DMS 273 (cell line): ENCODE data around the gene SCYGR3.

Experiments used
- DNase-seq: peaks from one replicate; lab custom pipeline; 2025; ENCODE audit not compliant: unreplicated experiment; lab: John Stamatoyannopoulos, UW

Gene SCYGR3

DNA sequence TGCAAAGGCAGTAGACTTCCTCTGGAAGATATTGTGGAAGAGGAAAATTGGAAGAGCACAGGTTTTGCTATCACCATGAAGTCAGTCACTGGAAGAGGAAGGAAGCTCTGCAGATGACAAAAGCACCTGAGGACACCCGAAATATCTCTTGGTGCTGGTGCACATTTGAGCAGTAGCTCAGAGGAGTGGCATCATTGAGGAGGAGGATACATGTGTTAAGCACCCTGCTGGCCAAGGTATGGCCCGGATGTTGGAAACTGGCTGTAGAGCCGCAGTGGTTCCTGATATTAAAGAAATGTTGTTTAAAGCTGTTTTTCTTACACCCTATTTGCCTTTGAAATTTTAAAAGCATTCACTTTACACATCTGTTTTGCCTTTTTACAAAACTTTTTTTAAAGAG lies 48.6 kb downstream of the SCYGR3 start:
- DNase-seq, result no peak

DNA sequence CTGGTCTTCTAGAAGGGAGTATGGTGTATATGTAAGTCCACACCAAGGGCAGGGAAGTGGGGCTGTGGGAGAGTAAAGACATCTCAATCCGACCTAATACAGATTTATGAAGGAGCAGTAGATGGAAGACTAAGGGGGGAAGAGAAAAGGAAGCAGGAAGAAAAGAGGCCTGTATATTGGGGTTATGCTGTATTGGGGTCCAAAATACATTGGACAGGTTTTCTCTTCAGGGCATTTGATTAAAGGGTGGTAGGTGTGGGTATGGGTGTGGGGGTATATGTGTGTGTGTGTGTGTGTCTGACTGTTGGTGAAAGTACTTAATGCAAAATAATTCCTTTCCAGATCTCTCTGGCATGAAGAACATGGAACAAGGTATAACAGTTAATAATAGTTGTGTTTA lies 49.6 kb downstream of the SCYGR3 start:
- no peak for DNase-seq
